Renal cortex interstitium (tissue), 15 donors: Measurements from ENCODE around the gene CPPED1. TPM values are rescaled to one million over a fixed set of nuclear protein-coding genes. Genes with fewer than 3 reads are reported as not detected.
"Not testable (repeated sequence)": the region's sequence is repeated elsewhere in the genome, so short reads cannot be mapped to it uniquely, and the experiment has no call there.

Experiments used
- DNase-seq, 11 donors: peaks; one replicate each; pipeline ENCODE4 v3.0.0-alpha.2; 2013; ENCODE audit warnings: low read depth in 9 of 11, low spot score in 4 of 11; ENCODE audit errors: extremely low read depth in 1 of 11
- long read RNA-seq, 16 experiments: transcript quantifications; one replicate each; lab custom pipeline, GENCODE V29; 2026
- polyA plus RNA-seq, 3 donors: library from polyadenylated mRNA; unstranded; fragments of 120-200 nt; gene quantifications; one replicate each; pipeline ENCODE4 v1.2.1, GENCODE V29; 2013; ENCODE audit not compliant: insufficient read length in 3 of 3

The CPPED1 gene, protein sequence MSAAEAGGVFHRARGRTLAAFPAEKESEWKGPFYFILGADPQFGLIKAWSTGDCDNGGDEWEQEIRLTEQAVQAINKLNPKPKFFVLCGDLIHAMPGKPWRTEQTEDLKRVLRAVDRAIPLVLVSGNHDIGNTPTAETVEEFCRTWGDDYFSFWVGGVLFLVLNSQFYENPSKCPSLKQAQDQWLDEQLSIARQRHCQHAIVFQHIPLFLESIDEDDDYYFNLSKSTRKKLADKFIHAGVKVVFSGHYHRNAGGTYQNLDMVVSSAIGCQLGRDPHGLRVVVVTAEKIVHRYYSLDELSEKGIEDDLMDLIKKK
- 10 to 100 TPM; 21.1 to 25.1 (median 22.8) TPM for polyA plus RNA-seq
- long read RNA-seq, donor 1, full-length matches to known transcripts, result 4 of 9 reads
- long read RNA-seq, donor 1, partial matches to known transcripts, result 5 of 9 reads
- long read RNA-seq, donor 1, other reads (novel, unspliced or antisense), result 0 of 9 reads
- long read RNA-seq, donor 2, full-length matches to known transcripts, result 8 of 8 reads
- long read RNA-seq, donor 2, partial matches to known transcripts, result 0 of 8 reads
- long read RNA-seq, donor 2, other reads (novel, unspliced or antisense), result 0 of 8 reads
- long read RNA-seq, donor 3, full-length matches to known transcripts, result 13 of 13 reads
- long read RNA-seq, donor 3, partial matches to known transcripts, result 0 of 13 reads
- long read RNA-seq, donor 3, other reads (novel, unspliced or antisense), result 0 of 13 reads
- long read RNA-seq, donor 4, full-length matches to known transcripts, result 7 of 7 reads
- long read RNA-seq, donor 4, partial matches to known transcripts, result 0 of 7 reads
- long read RNA-seq, donor 4, other reads (novel, unspliced or antisense), result 0 of 7 reads
- long read RNA-seq, donor 5, result 0 reads
- long read RNA-seq, donor 6, full-length matches to known transcripts, result 13 of 13 reads
- long read RNA-seq, donor 6, partial matches to known transcripts, result 0 of 13 reads
- long read RNA-seq, donor 6, other reads (novel, unspliced or antisense), result 0 of 13 reads
- long read RNA-seq, donor 7, full-length matches to known transcripts, result 10 of 10 reads
- long read RNA-seq, donor 7, partial matches to known transcripts, result 0 of 10 reads
- long read RNA-seq, donor 7, other reads (novel, unspliced or antisense), result 0 of 10 reads
- long read RNA-seq, donor 8, result 0 reads
- long read RNA-seq, donor 9, full-length matches to known transcripts, result 5 of 5 reads
- long read RNA-seq, donor 9, partial matches to known transcripts, result 0 of 5 reads
- long read RNA-seq, donor 9, other reads (novel, unspliced or antisense), result 0 of 5 reads
- long read RNA-seq, donor 10, full-length matches to known transcripts, result 16 of 21 reads
- long read RNA-seq, donor 10, partial matches to known transcripts, result 5 of 21 reads
- long read RNA-seq, donor 10, other reads (novel, unspliced or antisense), result 0 of 21 reads
- long read RNA-seq, donor 11, full-length matches to known transcripts, result 6 of 6 reads
- long read RNA-seq, donor 11, partial matches to known transcripts, result 0 of 6 reads
- long read RNA-seq, donor 11, other reads (novel, unspliced or antisense), result 0 of 6 reads
- long read RNA-seq, donor 12, full-length matches to known transcripts, result 2 of 2 reads
- long read RNA-seq, donor 12, partial matches to known transcripts, result 0 of 2 reads
- long read RNA-seq, donor 12, other reads (novel, unspliced or antisense), result 0 of 2 reads
- long read RNA-seq, donor 13, result 0 reads
- long read RNA-seq, donor 14, full-length matches to known transcripts, result 9 of 9 reads
- long read RNA-seq, donor 14, partial matches to known transcripts, result 0 of 9 reads
- long read RNA-seq, donor 14, other reads (novel, unspliced or antisense), result 0 of 9 reads
- long read RNA-seq, donor 15, full-length matches to known transcripts, result 1 of 7 reads
- long read RNA-seq, donor 15, partial matches to known transcripts, result 6 of 7 reads
- long read RNA-seq, donor 15, other reads (novel, unspliced or antisense), result 0 of 7 reads
- long read RNA-seq, donor 16, full-length matches to known transcripts, result 16 of 16 reads
- long read RNA-seq, donor 16, partial matches to known transcripts, result 0 of 16 reads
- long read RNA-seq, donor 16, other reads (novel, unspliced or antisense), result 0 of 16 reads

DNA sequence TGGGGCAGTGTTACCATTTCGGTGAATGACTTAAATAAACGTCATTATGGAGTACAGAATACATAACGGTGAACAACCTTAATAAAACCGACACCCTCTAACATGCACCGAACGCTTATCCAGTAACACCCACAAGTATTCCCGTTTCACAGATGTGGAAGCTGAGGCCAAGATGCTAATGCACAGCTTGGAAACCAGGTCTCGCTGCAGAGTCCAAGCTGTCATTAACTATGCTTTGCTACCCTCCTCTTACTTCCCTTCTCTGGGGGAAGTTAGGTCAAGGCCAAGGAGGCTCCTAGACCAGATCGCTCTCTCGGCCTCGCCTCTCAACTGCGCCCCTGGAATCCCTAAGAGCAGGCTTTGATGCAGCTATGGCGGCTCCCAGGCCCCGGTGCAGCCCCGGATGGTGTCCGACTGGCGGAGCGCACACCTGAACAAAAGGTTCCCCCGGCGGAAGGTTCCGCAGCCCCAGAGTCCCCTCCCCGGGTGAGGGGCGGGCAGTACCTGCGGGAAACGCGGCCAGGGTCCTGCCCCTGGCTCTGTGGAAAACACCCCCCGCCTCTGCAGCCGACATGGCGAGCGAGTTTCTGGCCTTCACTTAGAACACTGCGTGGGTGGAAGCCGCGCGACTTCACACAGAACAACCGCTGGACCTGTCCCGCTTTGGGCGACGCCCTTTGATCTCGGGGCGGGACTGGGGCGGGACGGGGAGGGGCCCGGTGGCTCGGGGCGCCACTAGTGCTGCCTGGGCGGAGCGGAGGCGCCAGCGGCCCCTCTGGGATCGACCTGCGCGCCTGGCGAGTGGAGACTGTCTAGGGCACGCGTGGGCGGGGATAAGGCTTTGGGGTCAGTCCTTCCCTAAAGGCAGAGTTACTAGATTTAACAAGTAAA, at the start of gene CPPED1:
TSS of gene CPPED1 (minus strand) at position 685 of the 891 bp plus-strand sequence. CDS start at position 574, 111 bp downstream.
- peak; percentile 62 to 89 (median 82) for DNase-seq

DNA sequence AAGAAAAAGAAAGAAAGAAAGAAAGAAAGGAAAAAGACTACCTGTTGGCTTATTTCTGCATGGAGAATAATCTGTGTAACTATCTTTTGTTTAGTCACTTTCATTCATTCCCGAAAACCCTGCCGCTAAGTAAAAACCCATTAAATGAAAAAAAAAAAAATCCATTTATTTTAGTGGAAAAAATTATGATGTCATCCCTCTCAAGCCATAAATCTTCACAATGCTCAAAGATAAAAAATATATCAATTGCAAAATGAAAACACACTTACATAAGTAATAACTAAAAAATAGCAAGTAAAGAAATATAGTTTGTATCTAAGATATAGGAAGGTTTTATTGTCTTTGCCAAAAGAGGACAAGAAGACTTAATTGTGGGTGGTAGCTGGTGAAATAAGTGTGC, 46.5 kb upstream of the CPPED1 start:
- DNase-seq, result no peak

DNA sequence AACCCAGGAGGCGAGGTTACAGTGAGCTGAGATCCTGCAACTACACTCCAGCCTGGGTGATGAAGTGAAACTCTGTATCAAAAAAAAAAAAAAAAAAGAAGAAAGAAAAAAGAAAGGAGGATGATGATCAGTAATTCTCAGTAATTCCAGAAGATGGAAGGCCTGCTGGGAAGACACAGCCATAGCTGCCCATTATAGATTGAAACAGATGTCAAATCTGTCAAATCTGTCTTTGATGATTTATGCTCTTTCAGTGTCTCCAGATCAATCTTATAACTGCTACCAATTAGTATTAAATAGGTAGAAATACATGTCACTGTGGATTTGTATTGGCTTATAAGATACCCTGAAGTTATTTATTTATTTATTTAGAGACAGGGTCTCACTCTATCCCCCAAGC, 42.9 kb upstream of the CPPED1 start:
- DNase-seq, result no peak

DNA sequence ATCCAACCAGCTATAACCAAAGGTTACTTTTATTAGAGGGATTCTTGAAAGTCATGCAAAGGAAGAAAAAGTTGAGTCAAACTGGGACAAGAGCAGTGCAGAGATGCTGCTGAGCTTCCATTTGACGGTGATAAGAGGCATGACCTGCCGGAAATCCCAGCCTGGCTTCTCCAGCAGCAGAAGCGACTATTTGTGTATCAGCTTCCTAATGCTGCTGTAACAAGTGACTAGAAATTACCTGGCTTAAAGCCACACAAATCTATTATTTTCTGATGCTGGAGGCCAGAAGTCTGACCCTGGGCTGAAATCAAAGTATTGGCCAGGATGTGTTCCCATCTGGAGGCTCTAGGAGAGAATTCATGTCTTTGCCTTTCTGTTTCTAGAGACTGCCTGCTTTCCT, 41.6 kb upstream of the CPPED1 start:
- DNase-seq, result no peak

DNA sequence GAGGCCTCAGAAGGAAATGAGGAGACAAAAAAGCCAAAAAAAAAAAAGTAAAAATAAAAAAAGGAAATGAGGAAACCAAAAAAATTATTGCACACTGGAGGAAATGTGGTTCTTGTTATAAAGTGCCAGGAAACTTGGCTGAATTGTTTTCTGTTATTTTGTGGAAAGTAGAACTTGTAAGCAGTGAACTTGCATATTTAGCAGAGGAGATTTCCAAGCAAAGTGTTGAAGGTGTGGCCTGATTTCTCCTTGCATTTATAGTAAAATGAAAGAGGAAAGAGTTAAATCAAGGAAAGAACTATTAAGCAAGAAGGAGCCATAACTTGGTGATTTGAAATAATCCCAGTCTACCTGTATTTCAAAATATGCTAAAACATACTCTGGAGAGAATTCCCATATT, 34.1 kb upstream of the CPPED1 start:
- DNase-seq, result no peak

DNA sequence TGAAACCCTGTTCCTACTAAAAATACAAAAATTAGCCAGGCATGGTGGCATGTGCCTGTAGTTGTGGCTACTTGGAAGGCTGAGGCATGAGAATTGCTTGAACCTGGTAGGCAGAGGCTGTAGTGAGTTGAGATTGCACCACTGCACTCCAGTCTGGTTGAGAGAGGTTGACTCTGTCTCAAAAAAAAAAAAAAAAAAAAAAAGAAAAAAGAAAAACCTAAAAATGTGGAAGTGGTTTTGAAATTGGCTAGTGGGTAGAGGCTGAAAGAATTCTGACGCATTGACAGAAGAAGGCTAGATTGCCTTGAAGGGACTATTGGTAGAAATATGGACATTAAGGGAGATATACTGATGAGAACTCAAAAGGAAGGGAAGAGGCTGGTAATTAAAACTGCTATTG, 33.6 kb upstream of the CPPED1 start:
- DNase-seq, result no peak

DNA sequence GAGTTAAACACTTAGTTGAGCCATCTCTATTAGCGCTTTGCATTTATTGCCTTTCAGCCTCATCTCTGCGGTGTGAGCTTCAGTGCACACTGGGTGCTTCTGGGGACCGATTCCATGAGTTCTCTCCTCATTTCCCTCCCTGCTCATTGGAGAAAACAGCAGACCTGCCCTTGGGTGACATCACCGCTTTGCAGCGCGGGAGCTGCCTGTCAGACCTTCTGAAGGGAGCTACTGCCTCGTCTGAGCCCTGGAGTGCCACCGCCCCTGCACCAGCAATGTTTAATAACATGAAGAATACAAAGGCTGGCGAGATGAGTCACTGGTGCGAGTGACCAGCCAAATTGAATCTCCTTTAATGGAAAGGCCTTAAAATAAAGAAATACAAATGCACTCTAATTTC, 30.2 kb upstream of the CPPED1 start:
- DNase-seq, result no peak

DNA sequence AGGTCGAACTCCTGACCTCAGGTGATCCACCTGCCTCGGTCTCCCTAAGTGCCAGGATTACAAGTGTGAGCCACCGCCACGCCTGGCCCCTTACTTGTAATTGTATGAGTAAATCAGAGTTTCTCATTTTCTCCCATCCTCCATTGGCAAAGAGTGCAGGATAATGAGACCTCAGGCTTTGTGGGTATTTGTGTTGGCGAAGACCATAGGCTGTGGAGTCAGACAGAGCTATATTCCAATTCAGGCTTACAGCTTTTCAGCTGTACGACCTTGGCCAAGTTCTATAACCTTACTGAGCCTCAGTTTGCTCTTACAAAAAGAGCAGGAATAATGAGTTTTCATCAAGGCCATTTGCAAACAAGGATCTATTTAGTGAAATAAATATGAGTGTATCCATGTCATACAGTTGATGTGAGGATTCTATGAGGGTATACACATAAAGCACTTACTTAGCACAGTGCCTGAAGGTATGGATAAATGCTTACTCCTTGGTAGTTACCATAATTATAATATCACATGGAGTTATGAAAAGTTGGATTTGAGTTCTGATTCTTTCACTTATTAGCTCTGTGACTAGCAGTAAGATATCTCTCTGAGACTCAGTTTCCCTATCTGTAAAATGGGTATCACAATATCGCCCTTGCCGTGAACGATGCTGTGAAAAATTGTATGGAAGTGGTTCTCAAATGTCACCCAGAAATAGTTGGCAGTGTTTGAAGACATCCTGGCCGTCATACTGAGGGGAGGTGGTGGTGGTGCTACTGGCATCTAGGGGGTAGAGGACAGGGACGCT, 25.6 kb upstream of the CPPED1 start:
- no peak for DNase-seq

DNA sequence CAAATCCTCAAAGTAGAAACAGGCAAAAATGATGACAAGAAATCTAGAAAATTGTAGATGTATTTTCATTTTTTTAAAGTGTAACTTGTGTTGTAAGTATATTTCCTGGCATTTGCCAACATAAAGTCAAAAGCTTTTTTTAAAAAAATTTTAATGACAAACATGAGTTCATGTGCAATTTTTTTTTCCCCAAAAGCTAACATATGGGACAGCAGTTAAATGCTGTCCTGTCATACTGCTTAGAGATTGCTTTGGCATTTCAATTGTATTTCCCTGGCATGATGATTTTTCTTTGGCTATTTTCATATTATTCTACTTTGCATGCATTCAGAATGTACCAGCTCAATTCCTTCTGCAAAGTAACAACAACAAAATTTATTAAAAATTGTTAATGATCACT, 24.5 kb upstream of the CPPED1 start:
- no peak for DNase-seq

DNA sequence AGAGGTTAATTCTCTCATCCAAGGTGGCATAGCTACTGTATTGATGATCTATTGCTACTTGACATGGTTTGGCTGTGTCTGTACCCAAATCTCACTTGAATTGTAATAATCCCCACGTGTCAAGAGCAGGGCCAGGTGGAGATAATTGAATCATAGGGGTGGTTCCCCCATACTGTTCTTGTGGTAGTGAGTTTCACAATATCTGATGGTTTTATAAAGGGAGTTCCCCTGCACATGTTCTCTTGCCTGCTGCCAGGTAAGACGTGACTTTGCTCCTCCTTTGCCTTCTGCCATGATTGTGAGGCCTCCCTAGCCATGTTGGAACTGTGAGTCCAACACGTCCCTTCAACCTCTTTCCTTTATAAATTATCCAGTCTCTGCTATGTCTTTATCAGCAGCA, 22.9 kb upstream of the CPPED1 start:
- no peak for DNase-seq

DNA sequence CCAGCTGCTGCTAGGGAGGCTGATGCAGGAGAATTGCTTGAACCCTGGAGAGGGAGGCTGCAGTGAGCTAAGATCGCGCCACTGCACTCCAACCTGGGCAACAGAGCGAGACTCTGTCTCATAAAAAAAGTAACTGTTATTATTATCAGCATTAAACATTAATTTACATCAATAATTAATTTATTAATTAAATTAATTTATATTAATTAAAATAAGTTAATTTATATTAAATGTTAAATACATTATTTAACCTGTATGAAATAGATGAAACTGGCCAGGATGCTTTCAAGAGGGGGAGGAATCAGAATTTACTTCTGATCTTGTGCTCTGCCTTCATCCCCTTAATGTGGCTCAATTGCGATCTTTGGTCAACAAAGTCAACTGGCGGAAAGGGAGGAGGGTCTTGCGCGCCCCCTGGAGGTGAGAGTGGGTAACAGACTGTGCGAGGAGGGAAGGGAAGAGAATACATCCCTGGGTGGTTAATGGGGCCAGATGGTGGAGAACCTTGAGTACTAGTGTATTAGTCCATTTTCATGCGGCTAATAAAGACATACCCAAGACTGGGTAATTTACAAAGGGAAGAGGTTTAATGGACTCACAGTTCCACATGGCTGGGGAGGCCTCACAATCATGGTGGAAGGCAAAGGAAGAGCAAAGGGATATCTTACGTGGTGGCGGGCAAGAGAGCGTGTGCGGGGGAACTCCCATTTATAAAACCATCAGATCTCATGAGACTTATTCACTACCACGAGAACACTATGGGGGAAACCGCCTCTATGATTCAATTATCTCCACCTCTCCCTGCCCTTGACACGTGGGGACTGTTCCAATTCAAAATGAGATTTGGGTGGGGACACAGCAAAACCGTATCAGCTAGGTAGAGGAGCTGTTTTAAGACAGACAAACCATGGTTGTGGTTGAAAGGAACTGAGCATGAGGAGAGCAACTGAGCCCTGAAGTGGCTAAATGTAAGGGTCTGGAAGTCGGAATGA, 15.7 kb upstream of the CPPED1 start:
- peak in 3 of 11 donors; percentile 16 to 36 (median 28) for DNase-seq

DNA sequence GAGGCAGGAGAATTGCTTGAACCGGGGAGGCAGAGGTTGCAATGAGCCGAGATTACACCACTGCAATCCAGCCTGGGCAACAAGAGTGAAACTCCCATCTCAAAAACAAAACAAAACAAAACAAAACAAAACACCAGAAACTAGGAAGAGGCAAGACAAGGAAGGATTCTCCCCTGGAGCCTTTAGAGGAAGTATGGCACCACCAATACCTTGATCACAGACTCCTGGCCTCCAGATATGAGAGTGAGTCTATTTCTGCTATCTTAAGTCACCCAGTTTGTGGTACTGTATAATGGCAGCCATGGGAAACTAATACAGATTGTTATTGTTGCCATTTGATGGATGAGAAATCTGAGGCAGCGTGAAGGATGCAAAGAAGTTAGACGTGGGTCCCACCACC, 14.6 kb upstream of the CPPED1 start:
- DNase-seq, result no peak

DNA sequence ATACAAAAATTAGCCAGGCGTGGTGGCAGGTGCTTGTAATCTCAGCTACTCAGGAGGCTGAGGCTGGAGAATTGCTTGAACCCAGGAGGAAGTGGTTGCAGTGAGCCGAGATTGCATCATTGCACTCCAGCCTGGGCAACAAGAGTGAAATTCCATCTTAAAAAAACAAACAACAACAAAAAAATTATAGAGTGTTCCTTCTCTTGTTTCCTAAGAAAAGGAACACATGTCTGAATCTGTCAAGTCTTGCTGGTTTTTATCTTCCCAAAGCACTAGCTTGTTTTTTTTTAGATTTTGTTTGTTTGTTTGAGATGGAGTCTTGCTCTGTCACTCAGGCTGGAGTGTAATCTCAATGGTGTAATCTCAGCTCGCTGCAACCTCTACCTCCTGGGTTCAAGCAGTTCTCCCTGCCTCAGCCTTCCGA, 13.1 kb upstream of the CPPED1 start:
- DNase-seq, result not testable (repeated sequence)

DNA sequence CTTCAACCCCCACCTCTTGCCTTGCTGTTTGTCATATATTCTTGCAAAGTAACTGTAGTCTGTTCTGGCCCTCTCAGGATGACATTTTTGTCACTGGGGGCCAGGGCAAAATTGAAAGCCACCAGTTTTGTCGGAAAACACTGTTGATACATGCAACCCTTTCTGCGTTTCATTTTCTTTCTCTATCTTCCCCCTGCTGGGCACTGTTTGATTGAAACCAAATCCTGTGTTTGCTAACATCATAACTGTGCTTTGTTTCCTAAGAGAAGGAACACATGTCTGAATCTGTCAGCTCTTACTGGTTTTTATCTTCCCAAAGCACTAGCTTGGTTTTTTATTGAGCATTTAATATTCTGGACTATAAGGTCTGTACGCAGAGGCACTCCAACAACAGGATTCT, 11.7 kb upstream of the CPPED1 start:
- no peak for DNase-seq

DNA sequence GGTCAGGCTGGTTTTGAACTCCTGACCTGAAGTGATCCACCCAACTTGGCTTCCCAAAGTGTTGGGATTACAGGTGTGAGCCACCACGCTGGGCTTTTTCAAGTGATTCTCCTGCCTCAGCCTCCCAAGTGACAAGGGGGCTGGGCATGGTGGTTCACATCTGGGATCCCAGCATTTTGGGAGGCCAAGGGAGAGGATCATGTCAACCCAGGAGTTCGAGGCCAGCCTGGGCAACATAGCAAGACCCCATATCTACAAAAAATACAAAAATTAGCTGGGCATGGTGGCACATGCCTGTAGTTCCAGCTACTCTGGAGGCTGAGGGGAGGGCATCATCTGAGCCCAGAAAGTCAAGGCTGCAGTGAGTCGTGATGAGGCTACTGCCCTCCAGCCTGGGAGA, 10.0 kb upstream of the CPPED1 start:
- DNase-seq, result not testable (repeated sequence)
